Measurements from ENCODE around the gene FTO. TPM values are rescaled to one million over a fixed set of nuclear protein-coding genes. Genes with fewer than 3 reads are reported as not detected.

The FTO gene
- polyA plus RNA-seq, 4 donors, result 81.9 to 101 (median 98.3) TPM

GRCh38 chr16:53985861-53986260 is 281.9 kb downstream of the FTO start:
- no peak for DNase-seq (ENCODE audit: low read depth in 4 of 4, low spot score in 3 of 4)

GRCh38 chr16:53986793-53987192 is 282.8 kb downstream of the FTO start:
- no peak for DNase-seq (ENCODE audit: low read depth in 4 of 4, low spot score in 3 of 4)

- no peak for DNase-seq (ENCODE audit: low read depth in 4 of 4, low spot score in 3 of 4)
These were observed 284.2 kb downstream of the FTO start for GRCh38 chr16:53988136-53988535.

- DNase-seq (ENCODE audit: low read depth in 4 of 4, low spot score in 3 of 4), result no peak
These were observed 285.6 kb downstream of the FTO start for GRCh38 chr16:53989597-53989996.

GRCh38 chr16:53991754-53992378 is 287.9 kb downstream of the FTO start:
- peak in 2 of 4 donors; percentile 10 to 22 for DNase-seq (ENCODE audit: low read depth in 4 of 4, low spot score in 3 of 4)

- DNase-seq (ENCODE audit: low read depth in 4 of 4, low spot score in 3 of 4), result no peak
These were observed 291.4 kb downstream of the FTO start for GRCh38 chr16:53995378-53995777.

- DNase-seq (ENCODE audit: low read depth in 4 of 4, low spot score in 3 of 4), result no peak
These were observed 293.0 kb downstream of the FTO start for GRCh38 chr16:53996961-53997360.

GRCh38 chr16:53998024-53998810 is 294.3 kb downstream of the FTO start:
- DNase-seq (ENCODE audit: low read depth in 4 of 4, low spot score in 3 of 4), result no peak

GRCh38 chr16:53998966-53999522 is 295.1 kb downstream of the FTO start:
- DNase-seq (ENCODE audit: low read depth in 4 of 4, low spot score in 3 of 4), result no peak

- no peak for DNase-seq (ENCODE audit: low read depth in 4 of 4, low spot score in 3 of 4)
These were observed 295.9 kb downstream of the FTO start for GRCh38 chr16:53999841-54000240.

- no peak for DNase-seq (ENCODE audit: low read depth in 4 of 4, low spot score in 3 of 4)
These were observed 296.4 kb downstream of the FTO start for GRCh38 chr16:54000361-54000760.

- no peak for DNase-seq (ENCODE audit: low read depth in 4 of 4, low spot score in 3 of 4)
These were observed 302.7 kb downstream of the FTO start for GRCh38 chr16:54006693-54007092.

GRCh38 chr16:54007504-54007903 is 303.5 kb downstream of the FTO start:
- no peak for DNase-seq (ENCODE audit: low read depth in 4 of 4, low spot score in 3 of 4)

GRCh38 chr16:54009464-54010176 is 305.7 kb downstream of the FTO start:
- DNase-seq (ENCODE audit: low read depth in 4 of 4, low spot score in 3 of 4), result no peak

GRCh38 chr16:54015147-54015546 is 311.2 kb downstream of the FTO start:
- DNase-seq (ENCODE audit: low read depth in 4 of 4, low spot score in 3 of 4), result no peak

- peak in 1 of 4 donors; percentile 8 for DNase-seq (ENCODE audit: low read depth in 4 of 4, low spot score in 3 of 4)
These were observed 318.4 kb downstream of the FTO start for GRCh38 chr16:54022362-54022761.

GRCh38 chr16:54026456-54026855 is 322.5 kb downstream of the FTO start:
- DNase-seq (ENCODE audit: low read depth in 4 of 4, low spot score in 3 of 4), result no peak

GRCh38 chr16:54027062-54027461 is 323.1 kb downstream of the FTO start:
- no peak for DNase-seq (ENCODE audit: low read depth in 4 of 4, low spot score in 3 of 4)

- DNase-seq (ENCODE audit: low read depth in 4 of 4, low spot score in 3 of 4), result no peak
These were observed 323.6 kb downstream of the FTO start for GRCh38 chr16:54027558-54027957.

- no peak for DNase-seq (ENCODE audit: low read depth in 4 of 4, low spot score in 3 of 4)
These were observed 324.0 kb downstream of the FTO start for GRCh38 chr16:54027995-54028394.

- no peak for DNase-seq (ENCODE audit: low read depth in 4 of 4, low spot score in 3 of 4)
These were observed 326.5 kb downstream of the FTO start for GRCh38 chr16:54030451-54030850.

Data from right renal pelvis (tissue), 4 donors.